Measurements from ENCODE around the gene AFF3.

DNA sequence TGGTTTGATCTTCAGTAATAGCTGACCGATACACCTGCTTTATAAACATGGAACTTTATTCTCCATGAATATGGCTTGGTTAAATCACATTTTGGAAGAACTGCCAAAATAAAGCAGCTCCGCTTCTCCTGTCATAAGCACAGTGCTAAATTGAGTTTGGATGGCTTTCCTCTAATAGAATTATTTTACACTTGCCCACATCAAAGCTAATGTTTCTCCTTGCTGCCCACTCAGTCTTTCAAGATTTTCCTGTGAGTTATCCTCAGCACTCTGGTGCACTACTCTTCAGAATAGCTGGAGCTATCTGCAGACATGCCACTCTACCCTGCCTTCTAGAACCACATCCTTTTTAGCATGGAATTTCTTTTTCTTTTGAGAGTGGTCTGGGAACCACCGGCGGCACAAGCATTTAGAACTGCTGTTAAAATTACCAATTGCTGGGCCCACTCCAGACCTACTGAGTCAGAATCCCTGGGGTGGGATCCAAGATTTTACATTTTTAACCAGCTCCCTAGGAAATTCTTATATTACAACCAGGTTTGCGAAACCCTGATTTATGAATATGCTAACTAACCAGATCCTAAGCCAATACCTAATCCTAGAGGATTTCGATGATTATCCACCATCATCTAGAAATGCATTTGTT lies 283.3 kb downstream of the AFF3 start:
- TF ChIP-seq, protein P1, sequence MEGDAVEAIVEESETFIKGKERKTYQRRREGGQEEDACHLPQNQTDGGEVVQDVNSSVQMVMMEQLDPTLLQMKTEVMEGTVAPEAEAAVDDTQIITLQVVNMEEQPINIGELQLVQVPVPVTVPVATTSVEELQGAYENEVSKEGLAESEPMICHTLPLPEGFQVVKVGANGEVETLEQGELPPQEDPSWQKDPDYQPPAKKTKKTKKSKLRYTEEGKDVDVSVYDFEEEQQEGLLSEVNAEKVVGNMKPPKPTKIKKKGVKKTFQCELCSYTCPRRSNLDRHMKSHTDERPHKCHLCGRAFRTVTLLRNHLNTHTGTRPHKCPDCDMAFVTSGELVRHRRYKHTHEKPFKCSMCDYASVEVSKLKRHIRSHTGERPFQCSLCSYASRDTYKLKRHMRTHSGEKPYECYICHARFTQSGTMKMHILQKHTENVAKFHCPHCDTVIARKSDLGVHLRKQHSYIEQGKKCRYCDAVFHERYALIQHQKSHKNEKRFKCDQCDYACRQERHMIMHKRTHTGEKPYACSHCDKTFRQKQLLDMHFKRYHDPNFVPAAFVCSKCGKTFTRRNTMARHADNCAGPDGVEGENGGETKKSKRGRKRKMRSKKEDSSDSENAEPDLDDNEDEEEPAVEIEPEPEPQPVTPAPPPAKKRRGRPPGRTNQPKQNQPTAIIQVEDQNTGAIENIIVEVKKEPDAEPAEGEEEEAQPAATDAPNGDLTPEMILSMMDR (optimal IDR thresholded peaks at IDR 0.05 in 1 of 3, IDR thresholded peaks at IDR 0.05 in 1 of 3, conservative IDR thresholded peaks at IDR 0.05 in 1 of 3; ENCODE audit: extremely low read depth in 1 of 3, insufficient read depth in 2 of 3, low read length in 3 of 3) = no peak
- TF ChIP-seq EZH2 (IDR thresholded peaks at IDR 0.05; ENCODE audit: low read length) = no peak

Data from keratinocyte (primary cell).